ENCODE measurements around the gene ERLEC1.

- TF ChIP-seq POLR2A (IDR thresholded peaks at IDR 0.05; ENCODE audit: low read depth, low read length), result no peak
- no peak for TF ChIP-seq POLR2AphosphoS5 (IDR thresholded peaks at IDR 0.05; ENCODE audit: low read depth, low read length)
- no peak for TF ChIP-seq TAF1 (IDR thresholded peaks at IDR 0.05; ENCODE audit: borderline replicate concordance, low read depth, low read length)
Measured at GRCh38 chr2:53737091-53737490, 49.8 kb upstream of the ERLEC1 start.
